B cell (primary cell): Measurements from ENCODE around the gene TXLNA. TPM values are rescaled to one million over a fixed set of nuclear protein-coding genes. Genes with fewer than 3 reads are reported as not detected.

Experiments used
- ATAC-seq: fragments of 200-7000 bp; cut with Tn5 transposase; one replicate; pipeline ENCODE4 v1.10.0; 2021; ENCODE audit warnings: low read depth, mild to moderate bottlenecking, moderate number of reproducible peaks, moderate library complexity
- CTCF ChIA-PET: fragments of 350-600 bp; sonication (Branson Sonifier 250); formaldehyde crosslinking; loops from one replicate; lab custom pipeline; 2021; ENCODE audit warnings: antibody characterized with exemption, inconsistent platforms; lab: Charles Lee
- POLR2A ChIA-PET: fragments of 350-600 bp; sonication (Branson Sonifier 250); formaldehyde crosslinking; loops from one replicate; lab custom pipeline; 2021; ENCODE audit warnings: antibody characterized with exemption; lab: Charles Lee
- DNase-seq: peaks from one replicate; pipeline ENCODE4 v3.0.0; 2013
- H2AFZ ChIP-seq: 2 replicates; pipeline ENCODE4 v1.6.1; 2012; ENCODE audit warnings: mild to moderate bottlenecking, low read depth, low read length; ENCODE audit not compliant: insufficient read depth, poor library complexity, severe bottlenecking
- H3K27ac ChIP-seq, 2 donors: 1 replicate in 1 of 2; 2 replicates in 1 of 2; pipeline ENCODE4 v1.5.1; 2012 to 2013; ENCODE audit warnings: low read length in 2 of 2, mild to moderate bottlenecking in 2 of 2, moderate library complexity in 1 of 2
- H3K27me3 ChIP-seq, 4 experiments: fragments of 200-600 bp in 1 of 4; sonication (generic) in 1 of 4; replicated peaks in 1 of 4; 1 replicate in 2 of 4; 2 replicates in 2 of 4; pipeline versions ENCODE4 v1.6.1 to v1.7.0; 2013 to 2016; ENCODE audit warnings: low read length in 3 of 4, mild to moderate bottlenecking in 2 of 4, mixed read lengths in 1 of 4, moderate library complexity in 1 of 4; ENCODE audit not compliant: insufficient read depth in 4 of 4, control insufficient read depth in 3 of 4; ENCODE audit errors: control extremely low read depth in 1 of 4
- H3K36me3 ChIP-seq, 2 experiments: replicated peaks in 1 of 2; 1 replicate in 1 of 2; 2 replicates in 1 of 2; pipeline versions ENCODE4 v1.6.1 to v1.7.1; 2013; ENCODE audit warnings: low read length in 1 of 2; ENCODE audit not compliant: insufficient read depth in 2 of 2, control insufficient read depth in 1 of 2; ENCODE audit errors: control extremely low read depth in 1 of 2, extremely low read depth in 1 of 2
- H3K4me1 ChIP-seq, 2 donors: fragments of 200-600 bp in 1 of 2; sonication (generic) in 1 of 2; 1 replicate in 1 of 2; 2 replicates in 1 of 2; pipeline versions ENCODE4 v1.5.1 to v1.6.1; 2013 to 2017; ENCODE audit warnings: low read length in 2 of 2; ENCODE audit not compliant: control insufficient read depth in 2 of 2, insufficient read depth in 2 of 2
- H3K4me2 ChIP-seq: replicated peaks from 2 replicates; pipeline ENCODE3; 2012; ENCODE audit warnings: mild to moderate bottlenecking, low read depth, low read length; ENCODE audit not compliant: poor library complexity, severe bottlenecking
- H3K4me3 ChIP-seq, 5 experiments: fragments of 200-600 bp in 1 of 5; sonication (generic) in 1 of 5; 1 replicate in 3 of 5; 2 replicates in 2 of 5; pipeline versions ENCODE4 v1.5.1 to v1.7.0; 2011 to 2016; ENCODE audit warnings: low read length in 4 of 5, mild to moderate bottlenecking in 4 of 5, low read depth in 2 of 5, control low read depth in 1 of 5, moderate library complexity in 1 of 5; ENCODE audit not compliant: insufficient read depth in 1 of 5; ENCODE audit errors: control extremely low read depth in 1 of 5, extremely low read depth in 1 of 5
- H3K79me2 ChIP-seq: fragments of 200-600 bp; sonication (generic); one replicate; pipeline ENCODE4 v1.6.0; 2016; ENCODE audit warnings: low read length; ENCODE audit not compliant: control insufficient read depth, insufficient read depth
- H3K9ac ChIP-seq: fragments of 200-600 bp; sonication (generic); 2 replicates; pipeline ENCODE4 v1.6.1; 2017; ENCODE audit warnings: mild to moderate bottlenecking, low read length, moderate library complexity
- H3K9me3 ChIP-seq, 3 donors: one replicate each; pipeline versions ENCODE4 v1.6.1 to v1.7.1; 2013; ENCODE audit warnings: low read length in 2 of 3; ENCODE audit not compliant: control insufficient read depth in 2 of 3, insufficient read depth in 1 of 3; ENCODE audit errors: control extremely low read depth in 1 of 3
- H4K20me1 ChIP-seq: 2 replicates; pipeline ENCODE4 v1.6.0; 2012; ENCODE audit warnings: mild to moderate bottlenecking, low read length; ENCODE audit not compliant: insufficient read depth, control insufficient read depth, poor library complexity, severe bottlenecking
- H3K27ac Mint-ChIP-seq: one replicate; pipeline ENCODE4 v1.8.0; 2021; ENCODE audit warnings: mixed read lengths
- H3K27me3 Mint-ChIP-seq: one replicate; pipeline ENCODE4 v1.8.0; 2021; ENCODE audit warnings: mixed read lengths
- H3K4me1 Mint-ChIP-seq: one replicate; pipeline ENCODE4 v1.8.0; 2021; ENCODE audit warnings: mixed read lengths
- H3K4me3 Mint-ChIP-seq: one replicate; pipeline ENCODE4 v1.8.0; 2021; ENCODE audit warnings: mixed read lengths
- H3K9me3 Mint-ChIP-seq: one replicate; pipeline ENCODE4 v1.8.0; 2022; ENCODE audit warnings: mixed read lengths; ENCODE audit not compliant: insufficient read depth
- CTCF ChIP-seq: fragments of 200-600 bp; IDR thresholded peaks from one replicate; pipeline ENCODE4 v1.8.0; 2022; ENCODE audit warnings: antibody characterized with exemption, mild to moderate bottlenecking
- EZH2 ChIP-seq: IDR thresholded peaks from 2 replicates; pipeline ENCODE4 v1.6.1; 2012; ENCODE audit warnings: borderline replicate concordance, low read depth, mild to moderate bottlenecking, moderate library complexity, low read length; ENCODE audit not compliant: insufficient read depth, poor library complexity, severe bottlenecking
- WGBS: methylation state at CpG from one replicate; pipeline ENCODE4 v1.1.5; 2013; ENCODE audit warnings: missing lambda C conversion rate; ENCODE audit not compliant: insufficient coverage; 5-methylcytosine and 5-hydroxymethylcytosine counted together
- intact Hi-C: fragments of 100-400 bp; cut with micrococcal nuclease; formaldehyde crosslinking; loops from one replicate; pipeline ENCODE4 v1.10.0; 2022
- polyA plus RNA-seq: library from polyadenylated mRNA; depleted of rRNA; stranded (reverse); fragments of >200 nt; gene quantifications from 2 replicates; pipeline ENCODE4 v1.2.3, GENCODE V29; 2012
- total RNA-seq, 2 donors: library from RNA; stranded (reverse); fragments of 120-200 nt in 1 of 2; gene quantifications; 1 replicate in 1 of 2; 2 replicates in 1 of 2; pipeline versions ENCODE4 v1.2.3 to v1.2.4, GENCODE V29; 2013 to 2022

TXLNA gene
- total and polyA plus RNA-seq, 2 donors (not counting 1 experiment from before 2014, with no cell fraction given): 23.0 to 38.3 TPM

DNA sequence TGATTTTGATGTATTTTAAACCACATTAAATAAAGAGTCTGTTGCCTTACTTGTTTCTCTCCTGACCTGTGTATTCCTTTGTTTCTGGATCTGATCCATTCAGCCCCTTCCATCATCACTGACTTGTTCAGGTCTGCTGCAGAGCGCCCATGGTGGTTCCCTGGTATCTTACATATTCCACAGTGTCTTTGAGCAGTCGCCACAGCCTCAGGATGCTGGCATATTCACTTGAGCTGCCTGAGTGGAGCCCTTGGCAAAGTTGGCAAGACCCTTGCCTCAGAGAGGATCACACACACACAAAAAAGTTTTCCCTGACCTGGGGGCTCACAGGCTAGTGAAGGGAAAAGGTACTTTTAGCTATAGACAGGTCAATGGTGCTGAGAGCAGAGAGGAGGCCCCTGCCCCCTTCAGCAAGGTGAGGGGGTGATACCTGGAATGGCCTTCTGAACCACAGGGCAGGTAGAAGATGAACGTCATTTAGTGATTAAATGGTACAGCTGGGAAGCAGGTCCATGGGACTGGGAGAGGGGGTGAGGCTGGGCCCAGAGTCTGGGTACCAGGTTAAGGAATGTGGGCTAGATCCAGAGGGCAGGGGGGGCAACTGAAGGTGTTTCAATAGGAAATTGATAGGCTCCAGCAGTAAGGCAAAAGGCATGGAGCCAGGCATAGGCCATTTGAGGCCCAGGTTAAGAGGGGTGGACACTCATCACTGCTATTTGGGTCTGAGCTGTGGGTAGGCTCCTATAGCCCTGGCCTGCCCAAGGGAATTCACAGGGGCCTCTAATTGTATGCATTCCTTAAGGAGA, 19.0 kb downstream of the TXLNA start:
- Histone ChIP-seq H3K27me3 (no peaks in the 10 kb centered on the region), H3K79me2 (no peaks in the 10 kb centered on the region), H3K4me3 (no peak overlapping the region), H3K27ac (no peak overlapping the region), H3K4me2 (no peak overlapping the region), H3K4me1 (peaks cover 12 to 29% of the 10 kb centered on the region in 2 donors), H3K36me3 (peaks cover 4 to 34% of the 10 kb centered on the region in 2 experiments), H3K9me3 (no peaks in the 10 kb centered on the region), H2AFZ (no peak overlapping the region), H3K9ac (no peak overlapping the region), H4K20me1 (no peaks in the 10 kb centered on the region)
- Mint-ChIP-seq H3K4me1 (peaks cover 23% of the 10 kb centered on the region), H3K27ac (no peak overlapping the region), H3K9me3 (no peaks in the 10 kb centered on the region), H3K4me3 (peak overlapping the region; percentile 15), H3K27me3 (no peaks in the 10 kb centered on the region)
- 91% methylated on average over 2 of the region's 3 CpGs for WGBS
- no peak for DNase-seq
- no peak for ATAC-seq
- ChIA-PET POLR2A (interaction anchor here (0.6 kb wide), 1 partner anchor 125 kb away, joined by 3 read pairs; no protein-coding TSS in a partner anchor), CTCF (interaction anchor here (0.6 to 1.1 kb wide), 4 partner anchors 17 to 207 kb away, joined by 3 to 8 read pairs (median 4); partner anchors contain the start of gene TXLNA)
- intact Hi-C loops: no loop called here
- no peak for TF ChIP-seq CTCF
- TF ChIP-seq EZH2: no peak
